CD14-positive monocyte (primary cell): ENCODE data around the gene ART4. TPM values are rescaled to one million over a fixed set of nuclear protein-coding genes. Genes with fewer than 3 reads are reported as not detected.

Source experiments
- DNase-seq, 3 donors: peaks; one replicate each; pipeline ENCODE4 v3.0.0-alpha.2; 2011 to 2022
- H2AFZ ChIP-seq: 2 replicates; pipeline ENCODE4 v1.6.0; 2012; ENCODE audit warnings: mild to moderate bottlenecking, low read depth, low read length, inconsistent platforms; ENCODE audit not compliant: insufficient read depth, poor library complexity, severe bottlenecking
- H3K27ac ChIP-seq, 2 donors: 1 replicate in 1 of 2; 2 replicates in 1 of 2; pipeline ENCODE4 v1.5.1; 2012 to 2013; ENCODE audit warnings: low read length in 2 of 2, control low read depth in 1 of 2, inconsistent platforms in 1 of 2, low read depth in 1 of 2, mild to moderate bottlenecking in 1 of 2
- H3K27me3 ChIP-seq, 2 donors: one replicate each; pipeline versions ENCODE4 v1.6.0 to v1.6.1; 2011 to 2013; ENCODE audit warnings: low read length in 2 of 2; ENCODE audit not compliant: control insufficient read depth in 2 of 2, insufficient read depth in 2 of 2
- H3K36me3 ChIP-seq, 2 donors: replicated peaks in 1 of 2; 1 replicate in 1 of 2; 2 replicates in 1 of 2; pipeline versions ENCODE4 v1.5.1 to v1.6.1; 2012 to 2013; ENCODE audit warnings: low read length in 2 of 2, control low read depth in 1 of 2, inconsistent platforms in 1 of 2, mild to moderate bottlenecking in 1 of 2; ENCODE audit not compliant: insufficient read depth in 2 of 2, control insufficient read depth in 1 of 2
- H3K4me1 ChIP-seq, 2 donors: 1 replicate in 1 of 2; 2 replicates in 1 of 2; pipeline versions ENCODE4 v1.5.1 to v1.6.1; 2012 to 2013; ENCODE audit warnings: low read length in 2 of 2, control low read depth in 1 of 2, inconsistent platforms in 1 of 2, mild to moderate bottlenecking in 1 of 2, moderate library complexity in 1 of 2; ENCODE audit not compliant: insufficient read depth in 2 of 2, control insufficient read depth in 1 of 2
- H3K4me2 ChIP-seq: replicated peaks from 2 replicates; pipeline ENCODE3; 2012; ENCODE audit warnings: low read length, moderate library complexity, mild to moderate bottlenecking; ENCODE audit not compliant: poor library complexity, severe bottlenecking; ENCODE audit errors: extremely low read depth
- H3K4me3 ChIP-seq, 3 experiments: fragments of 200-600 bp in 1 of 3; sonication (generic) in 1 of 3; replicated peaks in 1 of 3; 1 replicate in 2 of 3; 2 replicates in 1 of 3; pipeline ENCODE4 v1.5.1; 2011 to 2013; ENCODE audit warnings: low read length in 3 of 3, mild to moderate bottlenecking in 3 of 3, control low read depth in 2 of 3, low read depth in 2 of 3, inconsistent platforms in 1 of 3, moderate library complexity in 1 of 3
- H3K79me2 ChIP-seq: 2 replicates; pipeline ENCODE4 v1.6.0; 2012; ENCODE audit warnings: mild to moderate bottlenecking, control low read depth, inconsistent platforms, low read length, moderate library complexity; ENCODE audit not compliant: insufficient read depth
- H3K9ac ChIP-seq: 2 replicates; pipeline ENCODE4 v1.6.0; 2017; ENCODE audit warnings: low read length, mild to moderate bottlenecking; ENCODE audit not compliant: insufficient read depth, poor library complexity, severe bottlenecking
- H3K9me3 ChIP-seq, 2 donors: replicated peaks in 1 of 2; 1 replicate in 1 of 2; 2 replicates in 1 of 2; pipeline versions ENCODE4 v1.5.1 to v1.6.1; 2012 to 2013; ENCODE audit warnings: low read length in 2 of 2, control low read depth in 1 of 2; ENCODE audit not compliant: control insufficient read depth in 1 of 2, insufficient read depth in 1 of 2
- H4K20me1 ChIP-seq: 2 replicates; pipeline ENCODE4 v1.6.0; 2012; ENCODE audit warnings: mild to moderate bottlenecking, low read length, control low read depth, moderate library complexity; ENCODE audit not compliant: insufficient read depth
- H3K27ac Mint-ChIP-seq, 7 donors: one replicate each; pipeline ENCODE4 v1.8.0; 2020; ENCODE audit warnings: mild to moderate bottlenecking in 7 of 7, mixed read lengths in 7 of 7, moderate library complexity in 6 of 7, inconsistent platforms in 2 of 7
- H3K27me3 Mint-ChIP-seq, 3 donors: one replicate each; pipeline ENCODE4 v1.8.0; 2021 to 2022; ENCODE audit warnings: low read depth in 3 of 3, mild to moderate bottlenecking in 3 of 3, mixed read lengths in 3 of 3, moderate library complexity in 3 of 3, inconsistent platforms in 1 of 3
- H3K36me3 Mint-ChIP-seq, 2 donors: one replicate each; pipeline ENCODE4 v1.8.0; 2020; ENCODE audit warnings: mixed read lengths in 2 of 2, inconsistent platforms in 1 of 2, mild to moderate bottlenecking in 1 of 2
- H3K4me1 Mint-ChIP-seq: one replicate; pipeline ENCODE4 v1.8.0; 2020; ENCODE audit warnings: mild to moderate bottlenecking, mixed read lengths
- H3K4me3 Mint-ChIP-seq, 2 donors: one replicate each; pipeline ENCODE4 v1.8.0; 2020; ENCODE audit warnings: mild to moderate bottlenecking in 2 of 2, mixed read lengths in 2 of 2, moderate library complexity in 1 of 2
- H3K9me3 Mint-ChIP-seq, 7 donors: one replicate each; pipeline ENCODE4 v1.8.0; 2020 to 2022; ENCODE audit warnings: mixed read lengths in 7 of 7, mild to moderate bottlenecking in 6 of 7, moderate library complexity in 6 of 7, inconsistent platforms in 2 of 7
- WGBS: methylation state at CpG from one replicate; pipeline ENCODE4 v1.1.5; 2013; ENCODE audit warnings: missing lambda C conversion rate; ENCODE audit not compliant: insufficient coverage; 5-methylcytosine and 5-hydroxymethylcytosine counted together
- intact Hi-C, 2 donors: fragments of 100-400 bp; cut with micrococcal nuclease; formaldehyde crosslinking; loops; one replicate each; pipeline versions ENCODE4 v1.15.0 to v1.15.1; 2023
- polyA plus RNA-seq, 3 donors: library from polyadenylated mRNA; depleted of rRNA in 1 of 3; unstranded in 2 of 3; stranded (reverse) in 1 of 3; fragments of 300-500 nt in 2 of 3; fragments of >200 nt in 1 of 3; fragmentation: Illumina TruSeq in 2 of 3; gene quantifications; 1 replicate in 2 of 3; 2 replicates in 1 of 3; pipeline ENCODE4 v1.2.3, GENCODE V29; 2012 to 2021
- TF ChIP-seq, protein P1 (sequence below): fragments of 200-600 bp; IDR thresholded peaks from one replicate; pipeline ENCODE4 v1.8.0; 2022; ENCODE audit warnings: antibody characterized with exemption, mild to moderate bottlenecking

The ART4 gene
- polyA plus RNA-seq, 3 donors = not detected

DNA sequence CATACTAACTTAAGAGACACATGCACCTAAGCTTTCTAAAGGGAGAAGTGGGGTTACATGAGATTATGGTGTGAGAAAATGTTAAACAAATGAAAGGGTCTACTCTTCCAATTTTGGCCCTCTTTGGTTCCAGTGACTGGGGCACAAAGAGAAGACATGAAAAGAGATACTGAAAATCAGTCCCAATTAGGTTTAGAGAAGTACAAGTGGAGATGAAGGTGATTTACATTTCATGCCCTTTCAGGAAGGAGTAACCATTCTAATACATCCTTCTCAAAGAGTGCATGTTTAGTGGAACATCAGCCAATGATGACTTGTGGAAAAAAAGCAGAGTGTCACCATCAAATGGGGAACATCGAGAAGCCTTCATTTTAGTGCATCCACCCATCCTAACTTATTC is 27.9 kb upstream of the ART4 start:
- Histone ChIP-seq H3K4me1 (no peaks in the 10 kb centered on the region), H3K27ac (no peak overlapping the region), H3K4me2 (no peak overlapping the region), H3K36me3 (no peaks in the 10 kb centered on the region), H3K27me3 (no peaks in the 10 kb centered on the region), H3K79me2 (no peaks in the 10 kb centered on the region), H2AFZ (no peak overlapping the region), H3K9me3 (peaks cover 4 to 18% of the 10 kb centered on the region in 2 donors), H3K9ac (no peak overlapping the region), H3K4me3 (no peak overlapping the region), H4K20me1 (no peaks in the 10 kb centered on the region)
- H3K4me3 Mint-ChIP-seq = no peak overlapping the region
- TF ChIP-seq, protein P1, sequence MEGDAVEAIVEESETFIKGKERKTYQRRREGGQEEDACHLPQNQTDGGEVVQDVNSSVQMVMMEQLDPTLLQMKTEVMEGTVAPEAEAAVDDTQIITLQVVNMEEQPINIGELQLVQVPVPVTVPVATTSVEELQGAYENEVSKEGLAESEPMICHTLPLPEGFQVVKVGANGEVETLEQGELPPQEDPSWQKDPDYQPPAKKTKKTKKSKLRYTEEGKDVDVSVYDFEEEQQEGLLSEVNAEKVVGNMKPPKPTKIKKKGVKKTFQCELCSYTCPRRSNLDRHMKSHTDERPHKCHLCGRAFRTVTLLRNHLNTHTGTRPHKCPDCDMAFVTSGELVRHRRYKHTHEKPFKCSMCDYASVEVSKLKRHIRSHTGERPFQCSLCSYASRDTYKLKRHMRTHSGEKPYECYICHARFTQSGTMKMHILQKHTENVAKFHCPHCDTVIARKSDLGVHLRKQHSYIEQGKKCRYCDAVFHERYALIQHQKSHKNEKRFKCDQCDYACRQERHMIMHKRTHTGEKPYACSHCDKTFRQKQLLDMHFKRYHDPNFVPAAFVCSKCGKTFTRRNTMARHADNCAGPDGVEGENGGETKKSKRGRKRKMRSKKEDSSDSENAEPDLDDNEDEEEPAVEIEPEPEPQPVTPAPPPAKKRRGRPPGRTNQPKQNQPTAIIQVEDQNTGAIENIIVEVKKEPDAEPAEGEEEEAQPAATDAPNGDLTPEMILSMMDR = no peak
- H3K36me3 Mint-ChIP-seq = no peaks in the 10 kb centered on the region
- peaks cover 11 to 19% (median 16%) of the 10 kb centered on the region in 7 donors for H3K9me3 Mint-ChIP-seq
- WGBS = no CpG with 5 or more reads among the region's 1 CpG
- intact Hi-C loops = no loop called here
- no peak for DNase-seq
- peaks cover 3% of the 10 kb centered on the region for H3K4me1 Mint-ChIP-seq
- no peak overlapping the region for H3K27ac Mint-ChIP-seq
- H3K27me3 Mint-ChIP-seq = no peaks in the 10 kb centered on the region

- WGBS = 100% methylated on average over 2 of the region's 3 CpGs
- peaks cover 3% of the 10 kb centered on the region for H3K4me1 Mint-ChIP-seq
- H3K9me3 Mint-ChIP-seq = peaks cover 11 to 27% (median 19%) of the 10 kb centered on the region in 7 donors
Measured at GRCh38 chr12:14868916-14869506, 25.7 kb upstream of the ART4 start.

More at GRCh38 chr12:14868916-14869506, 25.7 kb upstream of the ART4 start:
- H3K4me2 ChIP-seq = no peak overlapping the region
- H3K4me1 ChIP-seq = no peaks in the 10 kb centered on the region
- H3K27ac Mint-ChIP-seq = no peak overlapping the region
- no peaks in the 10 kb centered on the region for H4K20me1 ChIP-seq
- H3K9me3 ChIP-seq = peaks cover 4 to 18% of the 10 kb centered on the region in 2 donors
- no peaks in the 10 kb centered on the region for H3K36me3 ChIP-seq
- no peak overlapping the region for H3K9ac ChIP-seq
- no peaks in the 10 kb centered on the region for H3K79me2 ChIP-seq
- no peaks in the 10 kb centered on the region for H3K27me3 Mint-ChIP-seq
- no peaks in the 10 kb centered on the region for H3K27me3 ChIP-seq
- H2AFZ ChIP-seq = no peak overlapping the region
- intact Hi-C loops = no loop called here
- no peak overlapping the region for H3K4me3 Mint-ChIP-seq
- DNase-seq = no peak
- H3K4me3 ChIP-seq = no peak overlapping the region
- TF ChIP-seq, protein P1 = no peak
- no peak overlapping the region for H3K27ac ChIP-seq
- no peaks in the 10 kb centered on the region for H3K36me3 Mint-ChIP-seq
